NCI-H524 (cell line): ENCODE results near the gene STX7.

Experiments
- DNase-seq, 2 experiments: peaks; one replicate each; lab custom pipeline; 2025; lab: John Stamatoyannopoulos, UW

The STX7 gene

GRCh38 chr6:132506869-132507808 is 5.8 kb downstream of the STX7 start:
- no peak for DNase-seq

- DNase-seq = no peak
Observed at GRCh38 chr6:132506461-132506860, 6.5 kb downstream of the STX7 start.

- no peak for DNase-seq
Observed at GRCh38 chr6:132505158-132505557, 7.8 kb downstream of the STX7 start.

- DNase-seq = no peak
Observed at GRCh38 chr6:132504757-132505156, 8.2 kb downstream of the STX7 start.

GRCh38 chr6:132499757-132500156 is 13.2 kb downstream of the STX7 start:
- no peak for DNase-seq

GRCh38 chr6:132498638-132499037 is 14.3 kb downstream of the STX7 start:
- no peak for DNase-seq

- no peak for DNase-seq
Observed at GRCh38 chr6:132496519-132497180, 16.3 kb downstream of the STX7 start.

- no peak for DNase-seq
Observed at GRCh38 chr6:132495604-132496079, 17.3 kb downstream of the STX7 start.

GRCh38 chr6:132494954-132495353 is 18.0 kb downstream of the STX7 start:
- DNase-seq = no peak

- no peak for DNase-seq
Observed at GRCh38 chr6:132491881-132492280, 21.0 kb downstream of the STX7 start.

- DNase-seq = no peak
Observed at GRCh38 chr6:132491303-132491702, 21.6 kb downstream of the STX7 start.

- DNase-seq = no peak
Observed at GRCh38 chr6:132490478-132491204, 22.3 kb downstream of the STX7 start.

GRCh38 chr6:132490024-132490423 is 22.9 kb downstream of the STX7 start:
- no peak for DNase-seq

GRCh38 chr6:132489376-132489775 is 23.5 kb downstream of the STX7 start:
- no peak for DNase-seq

- no peak for DNase-seq
Observed at GRCh38 chr6:132487762-132488161, 25.2 kb downstream of the STX7 start.

- DNase-seq = no peak
Observed at GRCh38 chr6:132484680-132485018, 28.3 kb downstream of the STX7 start.

- DNase-seq = peak; percentile 36 to 80
Observed at GRCh38 chr6:132483779-132484679, 28.9 kb downstream of the STX7 start.

- no peak for DNase-seq
Observed at GRCh38 chr6:132482581-132482980, 30.3 kb downstream of the STX7 start.

GRCh38 chr6:132481189-132481588 is 31.7 kb downstream of the STX7 start:
- no peak for DNase-seq

GRCh38 chr6:132479131-132479530 is 33.8 kb downstream of the STX7 start:
- no peak for DNase-seq

GRCh38 chr6:132478674-132479073 is 34.2 kb downstream of the STX7 start:
- no peak for DNase-seq

- DNase-seq = no peak
Observed at GRCh38 chr6:132478266-132478665, 34.6 kb downstream of the STX7 start.
